Effector memory CD4-positive, alpha-beta T cell (primary cell): ENCODE results near the gene PLCL2.
"Not testable (repeated sequence)": the region's sequence is repeated elsewhere in the genome, so short reads cannot be mapped to it uniquely, and the experiment has no call there.

Experiments
- DNase-seq, 3 donors: peaks; one replicate each; pipeline ENCODE4 v3.0.0-alpha.2; 2020
- H3K27ac ChIP-seq: 2 replicates; pipeline ENCODE4 v1.7.0; 2013; ENCODE audit warnings: mild to moderate bottlenecking, low read length, moderate library complexity; ENCODE audit not compliant: insufficient read depth, poor library complexity, severe bottlenecking
- H3K27me3 ChIP-seq: replicated peaks from 2 replicates; pipeline ENCODE4 v1.7.0; 2013; ENCODE audit warnings: mild to moderate bottlenecking, low read length; ENCODE audit not compliant: insufficient read depth, control insufficient read depth, poor library complexity, severe bottlenecking
- H3K36me3 ChIP-seq: 2 replicates; pipeline ENCODE4 v1.7.0; 2013; ENCODE audit warnings: mild to moderate bottlenecking, low read length, moderate library complexity; ENCODE audit not compliant: control insufficient read depth, insufficient read depth
- H3K4me1 ChIP-seq: 2 replicates; pipeline ENCODE4 v1.7.0; 2013; ENCODE audit warnings: low read length, mild to moderate bottlenecking; ENCODE audit not compliant: control insufficient read depth, insufficient read depth, poor library complexity, severe bottlenecking
- H3K4me3 ChIP-seq: 2 replicates; pipeline ENCODE4 v1.7.0; 2013; ENCODE audit warnings: low read length, low read depth, mild to moderate bottlenecking; ENCODE audit not compliant: insufficient read depth, poor library complexity, severe bottlenecking
- H3K9me3 ChIP-seq: 2 replicates; pipeline ENCODE4 v1.7.0; 2013; ENCODE audit warnings: mild to moderate bottlenecking, low read length, moderate library complexity; ENCODE audit not compliant: control insufficient read depth

Gene PLCL2

DNA sequence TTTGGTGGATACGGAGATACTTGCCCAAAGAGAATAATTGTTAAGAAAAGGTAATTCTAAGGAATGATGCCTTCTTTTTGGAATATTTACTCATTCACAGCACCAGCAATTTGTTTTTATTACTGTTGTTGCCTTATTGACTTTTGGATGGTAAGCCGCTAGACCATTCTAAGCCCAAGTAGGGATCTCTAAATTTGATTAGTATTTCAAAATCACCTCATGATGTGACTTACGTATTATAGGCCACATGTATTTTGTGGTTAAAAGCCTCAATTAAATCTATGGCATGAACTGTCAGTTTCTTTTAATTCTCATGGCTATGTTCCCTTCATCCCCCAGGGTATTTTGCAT, 94.1 kb downstream of the PLCL2 start:
- DNase-seq: no peak
- H3K27ac ChIP-seq: no peak overlapping the region
- no peaks in the 10 kb centered on the region for H3K9me3 ChIP-seq
- no peaks in the 10 kb centered on the region for H3K36me3 ChIP-seq
- H3K4me1 ChIP-seq: no peaks in the 10 kb centered on the region
- H3K4me3 ChIP-seq: no peak overlapping the region
- H3K27me3 ChIP-seq: no peaks in the 10 kb centered on the region

DNA sequence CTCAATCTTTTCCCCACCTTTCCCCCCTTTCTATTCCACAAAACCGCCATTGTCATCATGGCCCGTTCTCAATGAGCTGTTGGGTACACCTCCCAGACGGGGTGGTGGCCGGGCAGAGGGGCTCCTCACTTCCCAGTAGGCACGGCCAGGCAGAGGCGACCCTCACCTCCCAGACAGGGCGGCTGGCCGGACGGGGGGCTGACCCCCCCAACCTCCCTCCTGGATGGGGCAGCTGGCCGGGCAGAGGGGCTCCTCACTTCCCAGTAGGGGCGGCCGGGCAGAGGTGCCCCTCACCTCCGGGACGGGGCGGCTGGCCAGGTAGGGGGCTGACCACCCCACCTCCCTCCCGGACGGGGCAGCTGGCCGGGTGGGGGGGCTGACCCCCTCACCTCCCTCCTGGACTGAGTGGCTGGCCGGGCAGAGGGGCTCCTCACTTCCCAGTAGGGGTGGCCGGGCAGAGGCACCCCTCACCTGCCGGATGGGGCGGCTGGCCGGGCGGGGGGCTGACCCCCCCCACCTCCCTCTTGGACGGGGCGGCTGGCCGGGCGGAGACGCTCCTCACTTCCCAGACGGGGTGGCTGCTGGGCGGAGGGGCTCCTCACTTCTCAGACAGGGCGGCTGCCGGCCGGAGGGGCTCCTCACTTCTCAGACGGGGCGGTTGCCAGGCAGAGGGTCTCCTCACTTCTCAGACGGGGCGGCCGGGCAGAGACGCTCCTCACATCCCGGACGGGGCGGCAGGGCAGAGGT, 95.2 kb downstream of the PLCL2 start:
- not testable (repeated sequence) for H3K4me1 ChIP-seq, H3K27ac ChIP-seq, H3K4me3 ChIP-seq, DNase-seq, H3K36me3 ChIP-seq, H3K9me3 ChIP-seq, H3K27me3 ChIP-seq

DNA sequence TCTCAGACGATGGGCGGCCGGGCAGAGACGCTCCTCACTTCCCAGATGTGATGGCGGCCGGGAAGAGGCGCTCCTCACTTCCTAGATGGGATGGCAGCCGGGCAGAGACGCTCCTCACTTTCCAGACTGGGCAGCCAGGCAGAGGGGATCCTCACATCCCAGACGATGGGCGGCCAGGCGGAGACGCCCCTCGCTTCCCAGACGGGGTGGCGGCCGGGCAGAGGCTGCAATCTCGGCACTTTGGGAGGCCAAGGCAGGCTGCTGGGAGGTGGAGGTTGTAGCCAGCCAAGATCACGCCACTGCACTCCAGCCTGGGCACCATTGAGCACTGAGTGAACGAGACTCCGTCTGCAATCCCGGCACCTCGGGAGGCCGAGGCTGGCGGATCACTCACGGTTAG, 95.8 kb downstream of the PLCL2 start:
- H3K9me3 ChIP-seq, H3K27ac ChIP-seq, H3K27me3 ChIP-seq, H3K4me1 ChIP-seq, H3K36me3 ChIP-seq, DNase-seq, H3K4me3 ChIP-seq: not testable (repeated sequence)

DNA sequence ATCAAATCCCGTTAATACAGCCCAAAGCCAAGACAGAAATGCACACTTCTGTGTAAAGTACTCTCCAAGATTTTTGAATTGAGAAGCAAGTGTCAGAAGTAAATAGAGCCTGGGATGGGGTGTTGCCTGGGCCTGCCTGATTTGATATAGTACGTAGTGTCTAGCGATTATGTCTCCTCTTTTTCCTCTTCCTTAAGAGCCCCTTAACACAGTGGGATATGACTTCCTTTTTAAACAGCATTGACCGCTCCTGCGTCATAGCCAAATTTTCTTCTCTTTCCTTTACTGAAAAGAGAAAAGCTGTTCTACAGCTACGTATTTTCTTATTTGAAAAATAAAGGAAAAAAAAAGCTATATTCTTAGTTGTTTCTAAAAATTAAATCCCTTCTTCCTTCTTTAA, 97.7 kb downstream of the PLCL2 start:
- Histone ChIP-seq H3K9me3 (no peaks in the 10 kb centered on the region), H3K27ac (no peak overlapping the region), H3K36me3 (no peaks in the 10 kb centered on the region), H3K4me1 (no peaks in the 10 kb centered on the region), H3K27me3 (no peaks in the 10 kb centered on the region), H3K4me3 (no peak overlapping the region)
- no peak for DNase-seq

DNA sequence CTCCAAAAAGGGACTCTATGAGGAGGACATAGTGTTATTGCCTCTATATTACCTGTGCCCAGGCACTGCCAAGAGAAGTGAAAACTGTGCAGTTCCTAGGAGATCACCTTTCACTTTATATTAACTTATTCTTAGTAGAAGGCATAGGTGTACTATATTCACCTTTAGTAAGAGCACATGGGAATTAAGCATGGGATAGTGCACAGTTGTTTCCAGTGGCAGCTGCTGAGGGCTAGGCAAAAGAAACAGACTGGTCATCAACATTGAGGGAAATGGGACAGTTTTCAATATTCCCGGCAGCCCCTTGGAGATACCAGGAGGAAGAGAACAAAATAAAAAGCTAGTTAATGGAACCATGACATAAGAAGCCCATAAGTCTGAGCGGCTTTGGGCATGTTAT, 100.9 kb downstream of the PLCL2 start:
- Histone ChIP-seq H3K4me1 (no peaks in the 10 kb centered on the region), H3K9me3 (no peaks in the 10 kb centered on the region), H3K36me3 (no peaks in the 10 kb centered on the region), H3K27me3 (no peaks in the 10 kb centered on the region), H3K4me3 (no peak overlapping the region), H3K27ac (no peak overlapping the region)
- DNase-seq: no peak

DNA sequence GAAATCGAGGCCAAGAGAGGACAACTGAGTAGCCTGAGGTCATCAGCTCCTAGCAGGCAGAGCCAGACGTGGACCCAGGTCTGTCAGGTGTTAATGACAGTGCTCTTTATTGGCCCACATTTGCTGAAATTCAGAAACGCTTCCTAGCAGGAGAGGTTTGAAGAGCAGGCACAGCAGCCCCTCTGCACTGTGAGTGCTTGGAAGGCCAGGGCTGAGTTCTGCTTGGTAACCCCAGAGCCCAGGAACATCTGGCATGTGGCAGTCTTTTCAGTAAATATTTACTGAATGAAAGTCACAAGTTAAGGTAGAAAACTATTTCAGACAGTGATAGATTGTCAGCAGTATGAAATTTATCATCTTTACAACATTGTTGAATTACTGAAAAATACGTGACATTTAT, 102.4 kb downstream of the PLCL2 start:
- H3K4me3 ChIP-seq: no peak overlapping the region
- no peaks in the 10 kb centered on the region for H3K27me3 ChIP-seq
- no peaks in the 10 kb centered on the region for H3K36me3 ChIP-seq
- no peaks in the 10 kb centered on the region for H3K9me3 ChIP-seq
- peaks cover 1% of the 10 kb centered on the region for H3K4me1 ChIP-seq
- H3K27ac ChIP-seq: no peak overlapping the region
- no peak for DNase-seq

DNA sequence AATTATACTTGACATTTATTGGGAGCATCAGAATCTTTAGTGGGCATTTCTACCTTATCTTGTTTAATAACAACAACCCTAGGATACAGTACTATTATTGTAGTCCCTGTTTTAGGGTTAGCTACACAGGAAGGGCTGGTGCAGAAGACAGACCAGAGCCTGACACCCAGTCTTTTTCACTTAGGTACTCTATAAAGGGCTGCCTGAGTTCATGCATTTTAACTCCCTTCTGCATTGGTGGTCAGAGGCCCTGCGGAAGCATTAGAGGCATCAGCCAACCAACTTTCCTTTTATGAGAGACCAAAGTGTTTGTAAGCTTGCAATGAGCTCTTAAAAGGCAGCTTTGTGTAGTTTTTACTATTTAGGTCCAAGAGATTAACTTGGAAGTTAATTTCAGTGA, 105.4 kb downstream of the PLCL2 start:
- no peaks in the 10 kb centered on the region for H3K27me3 ChIP-seq
- no peaks in the 10 kb centered on the region for H3K36me3 ChIP-seq
- peaks cover 15% of the 10 kb centered on the region for H3K4me1 ChIP-seq
- H3K9me3 ChIP-seq: no peaks in the 10 kb centered on the region
- DNase-seq: no peak
- H3K27ac ChIP-seq: no peak overlapping the region
- no peak overlapping the region for H3K4me3 ChIP-seq

DNA sequence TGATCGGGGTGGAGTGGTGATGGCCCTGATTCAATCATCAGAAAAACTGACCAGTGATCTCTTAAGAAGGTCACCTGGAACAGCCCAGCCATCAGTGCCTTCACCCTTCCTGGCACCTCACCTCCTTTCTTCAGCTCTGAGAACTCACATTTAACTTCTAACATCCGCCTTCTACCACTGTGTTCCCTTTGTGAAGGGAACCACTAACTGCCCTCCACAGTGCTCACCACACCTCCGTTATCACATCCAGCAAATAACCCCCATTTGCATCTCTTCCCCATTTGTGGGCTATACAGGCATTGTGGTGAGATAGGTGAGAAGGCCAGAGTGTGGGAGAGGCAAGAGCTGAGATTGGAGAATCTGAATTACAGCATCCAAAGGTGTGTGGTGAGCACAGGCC, 107.4 kb downstream of the PLCL2 start:
- no peak for DNase-seq
- H3K9me3 ChIP-seq: no peaks in the 10 kb centered on the region
- H3K36me3 ChIP-seq: no peaks in the 10 kb centered on the region
- H3K4me3 ChIP-seq: no peak overlapping the region
- no peaks in the 10 kb centered on the region for H3K27me3 ChIP-seq
- H3K4me1 ChIP-seq: peaks cover 17% of the 10 kb centered on the region
- H3K27ac ChIP-seq: no peak overlapping the region

DNA sequence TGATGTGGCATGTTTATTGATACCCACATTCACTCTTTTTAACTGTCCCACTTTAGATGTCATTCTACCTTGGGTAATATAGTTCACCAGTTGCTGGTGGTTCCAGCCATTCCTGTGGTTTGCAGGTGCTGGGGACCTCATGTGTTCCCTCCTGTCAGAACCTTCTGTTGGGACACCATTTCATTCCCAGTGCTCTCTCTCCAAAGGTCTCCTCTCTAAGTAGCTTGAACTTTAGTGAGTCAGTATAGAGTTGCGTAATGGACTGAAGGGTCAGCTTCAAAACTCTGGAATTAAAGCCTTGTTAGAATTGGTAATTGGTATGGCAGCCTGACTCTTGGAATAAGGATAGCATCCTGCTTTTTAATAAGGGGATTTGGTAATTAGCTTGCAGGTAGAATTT, 108.5 kb downstream of the PLCL2 start:
- H3K9me3 ChIP-seq: no peaks in the 10 kb centered on the region
- DNase-seq: no peak

DNA sequence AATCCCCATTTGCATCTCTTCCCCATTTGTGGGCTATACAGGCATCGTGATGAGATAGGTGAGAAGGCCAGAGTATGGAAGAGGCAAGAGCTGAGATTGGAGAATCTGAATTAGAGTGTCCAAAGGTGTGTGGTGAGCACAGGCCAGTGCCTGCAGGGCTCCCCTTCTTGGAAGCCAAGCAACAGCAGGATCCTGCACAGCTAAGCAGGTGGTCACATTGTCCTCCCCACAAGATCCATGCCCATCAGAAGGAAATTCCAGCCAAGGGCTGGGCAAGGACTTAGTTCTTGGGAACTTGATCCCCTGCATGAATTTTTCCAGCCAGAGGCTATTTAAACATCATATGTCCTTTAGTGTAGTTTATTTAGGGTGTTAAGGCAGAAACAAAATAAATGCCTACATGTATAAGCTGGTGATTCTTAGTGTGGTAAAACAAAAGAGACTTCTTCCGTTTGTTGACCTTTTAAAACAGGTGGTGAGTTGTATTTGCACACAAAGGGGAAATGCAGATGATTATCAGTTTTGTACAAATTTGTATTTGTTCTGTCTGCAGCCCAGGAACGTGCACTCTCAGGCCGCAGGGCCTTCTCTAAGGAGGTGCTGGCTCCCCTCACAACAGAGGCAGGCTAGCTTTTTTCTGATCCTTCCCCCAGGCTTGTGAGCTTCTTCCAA, 110.2 kb downstream of the PLCL2 start:
- peaks cover 17% of the 10 kb centered on the region for H3K4me1 ChIP-seq
- no peaks in the 10 kb centered on the region for H3K27me3 ChIP-seq
- H3K9me3 ChIP-seq: no peaks in the 10 kb centered on the region
- DNase-seq: no peak
- H3K4me3 ChIP-seq: no peak overlapping the region
- no peak overlapping the region for H3K27ac ChIP-seq
- no peaks in the 10 kb centered on the region for H3K36me3 ChIP-seq

More for the DNA sequence above, 108.5 kb downstream of the PLCL2 start:
- H3K27me3 ChIP-seq: no peaks in the 10 kb centered on the region
- no peak overlapping the region for H3K4me3 ChIP-seq
- peaks cover 17% of the 10 kb centered on the region for H3K4me1 ChIP-seq
- no peak overlapping the region for H3K27ac ChIP-seq
- H3K36me3 ChIP-seq: no peaks in the 10 kb centered on the region
